Measurements from ENCODE around the gene STK39. TPM values are rescaled to one million over a fixed set of nuclear protein-coding genes. Genes with fewer than 3 reads are reported as not detected.

The STK39 gene
- total and polyA plus RNA-seq, 2 donors (not counting 1 experiment from before 2014, with no cell fraction given), result 2.3 to 14.6 TPM

DNA sequence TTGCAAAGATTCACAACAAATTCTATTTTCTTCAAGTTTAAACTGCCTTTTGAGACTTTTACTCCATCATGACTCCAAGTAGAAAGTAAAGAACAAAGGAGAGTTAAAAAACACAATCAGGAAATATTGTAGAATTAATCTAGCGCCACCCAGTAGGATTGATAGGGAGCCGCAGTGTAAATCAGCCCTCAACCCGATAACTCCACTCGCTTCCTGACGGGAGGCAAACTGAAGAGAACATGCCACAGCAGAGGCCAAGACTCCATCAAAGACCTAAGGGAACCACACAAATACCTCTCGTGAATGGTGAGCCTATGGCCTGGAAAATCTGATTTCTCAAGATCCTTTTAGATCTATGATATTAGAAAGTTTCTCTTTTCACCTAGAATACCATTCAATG is 319.0 kb downstream of the STK39 start:
- ATAC-seq (ENCODE audit: low read depth) (no peak), DNase-seq (no peak)
- WGBS (ENCODE audit: insufficient coverage), result 98% methylated on average over 5 of the region's 6 CpGs
- Histone ChIP-seq H3K9me3 (ENCODE audit: control extremely low read depth in 1 of 3, control insufficient read depth in 2 of 3, insufficient read depth in 1 of 3, low read length in 2 of 3) (no peaks in the 10 kb centered on the region), H3K27ac (ENCODE audit: low read length in 2 of 2) (no peak overlapping the region), H3K27me3 (replicated peaks in 1 of 4; ENCODE audit: control extremely low read depth in 1 of 4, control insufficient read depth in 3 of 4, insufficient read depth in 4 of 4, low read length in 3 of 4) (no peaks in the 10 kb centered on the region), H3K4me3 (ENCODE audit: control extremely low read depth in 1 of 5, extremely low read depth in 1 of 5, insufficient read depth in 1 of 5, low read depth in 2 of 5, low read length in 4 of 5) (no peak overlapping the region), H2AFZ (ENCODE audit: insufficient read depth, low read depth, low read length, poor library complexity, severe bottlenecking) (no peak overlapping the region), H3K36me3 (replicated peaks in 1 of 2; ENCODE audit: control extremely low read depth in 1 of 2, control insufficient read depth in 1 of 2, extremely low read depth in 1 of 2, insufficient read depth in 2 of 2, low read length in 1 of 2) (no peaks in the 10 kb centered on the region), H4K20me1 (ENCODE audit: control insufficient read depth, insufficient read depth, low read length, poor library complexity, severe bottlenecking) (no peaks in the 10 kb centered on the region), H3K4me2 (replicated peaks; ENCODE audit: low read depth, low read length, poor library complexity, severe bottlenecking) (no peak overlapping the region), H3K9ac (ENCODE audit: low read length) (no peak overlapping the region), H3K4me1 (ENCODE audit: control insufficient read depth in 2 of 2, insufficient read depth in 2 of 2, low read length in 2 of 2) (no peaks in the 10 kb centered on the region), H3K79me2 (ENCODE audit: control insufficient read depth, insufficient read depth, low read length) (no peaks in the 10 kb centered on the region)
- no peak for TF ChIP-seq EZH2 (IDR thresholded peaks at IDR 0.05; ENCODE audit: borderline replicate concordance, insufficient read depth, low read depth, low read length, poor library complexity, severe bottlenecking)
- TF ChIP-seq, protein P1, sequence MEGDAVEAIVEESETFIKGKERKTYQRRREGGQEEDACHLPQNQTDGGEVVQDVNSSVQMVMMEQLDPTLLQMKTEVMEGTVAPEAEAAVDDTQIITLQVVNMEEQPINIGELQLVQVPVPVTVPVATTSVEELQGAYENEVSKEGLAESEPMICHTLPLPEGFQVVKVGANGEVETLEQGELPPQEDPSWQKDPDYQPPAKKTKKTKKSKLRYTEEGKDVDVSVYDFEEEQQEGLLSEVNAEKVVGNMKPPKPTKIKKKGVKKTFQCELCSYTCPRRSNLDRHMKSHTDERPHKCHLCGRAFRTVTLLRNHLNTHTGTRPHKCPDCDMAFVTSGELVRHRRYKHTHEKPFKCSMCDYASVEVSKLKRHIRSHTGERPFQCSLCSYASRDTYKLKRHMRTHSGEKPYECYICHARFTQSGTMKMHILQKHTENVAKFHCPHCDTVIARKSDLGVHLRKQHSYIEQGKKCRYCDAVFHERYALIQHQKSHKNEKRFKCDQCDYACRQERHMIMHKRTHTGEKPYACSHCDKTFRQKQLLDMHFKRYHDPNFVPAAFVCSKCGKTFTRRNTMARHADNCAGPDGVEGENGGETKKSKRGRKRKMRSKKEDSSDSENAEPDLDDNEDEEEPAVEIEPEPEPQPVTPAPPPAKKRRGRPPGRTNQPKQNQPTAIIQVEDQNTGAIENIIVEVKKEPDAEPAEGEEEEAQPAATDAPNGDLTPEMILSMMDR (IDR thresholded peaks at IDR 0.05), result no peak
- H3K4me1 Mint-ChIP-seq, result no peaks in the 10 kb centered on the region
- H3K4me3 Mint-ChIP-seq, result no peak overlapping the region
- H3K27me3 Mint-ChIP-seq, result peaks cover 3% of the 10 kb centered on the region
- H3K9me3 Mint-ChIP-seq (ENCODE audit: insufficient read depth), result no peaks in the 10 kb centered on the region
- ChIA-PET POLR2A (no interaction called here), CTCF (no interaction called here)
- H3K27ac Mint-ChIP-seq, result no peak overlapping the region
- intact Hi-C loops (cut with micrococcal nuclease), result no loop called here

DNA sequence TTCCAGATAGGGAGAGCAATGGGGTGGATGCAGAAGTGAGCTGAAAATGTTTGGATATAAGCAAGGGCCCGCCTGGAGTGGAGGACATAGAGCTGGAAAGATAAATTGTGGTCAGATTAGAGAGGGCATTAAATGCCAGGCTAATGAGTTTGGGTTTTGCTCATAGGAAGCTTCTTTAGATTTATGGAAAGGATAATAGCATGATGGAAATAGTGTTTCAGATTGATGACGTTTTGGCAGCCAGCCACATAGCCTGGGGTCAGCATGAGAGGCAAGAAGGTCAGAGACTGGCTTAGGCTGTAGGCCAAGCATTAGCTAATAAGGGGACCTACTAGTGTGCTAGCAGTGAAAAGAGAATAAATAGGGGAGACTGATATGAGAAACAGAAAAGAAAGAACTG is 321.6 kb downstream of the STK39 start:
- Mint-ChIP-seq H3K27me3 (no peaks in the 10 kb centered on the region), H3K9me3 (ENCODE audit: insufficient read depth) (no peaks in the 10 kb centered on the region), H3K27ac (no peak overlapping the region), H3K4me1 (no peaks in the 10 kb centered on the region), H3K4me3 (no peak overlapping the region)
- Histone ChIP-seq H3K9ac (ENCODE audit: low read length) (no peak overlapping the region), H3K9me3 (ENCODE audit: control extremely low read depth in 1 of 3, control insufficient read depth in 2 of 3, insufficient read depth in 1 of 3, low read length in 2 of 3) (no peaks in the 10 kb centered on the region), H3K4me1 (ENCODE audit: control insufficient read depth in 2 of 2, insufficient read depth in 2 of 2, low read length in 2 of 2) (no peaks in the 10 kb centered on the region), H3K4me3 (ENCODE audit: control extremely low read depth in 1 of 5, extremely low read depth in 1 of 5, insufficient read depth in 1 of 5, low read depth in 2 of 5, low read length in 4 of 5) (no peak overlapping the region), H2AFZ (ENCODE audit: insufficient read depth, low read depth, low read length, poor library complexity, severe bottlenecking) (no peak overlapping the region), H3K27me3 (replicated peaks in 1 of 4; ENCODE audit: control extremely low read depth in 1 of 4, control insufficient read depth in 3 of 4, insufficient read depth in 4 of 4, low read length in 3 of 4) (no peaks in the 10 kb centered on the region), H3K79me2 (ENCODE audit: control insufficient read depth, insufficient read depth, low read length) (no peaks in the 10 kb centered on the region), H3K36me3 (replicated peaks in 1 of 2; ENCODE audit: control extremely low read depth in 1 of 2, control insufficient read depth in 1 of 2, extremely low read depth in 1 of 2, insufficient read depth in 2 of 2, low read length in 1 of 2) (no peaks in the 10 kb centered on the region), H3K4me2 (replicated peaks; ENCODE audit: low read depth, low read length, poor library complexity, severe bottlenecking) (no peak overlapping the region), H3K27ac (ENCODE audit: low read length in 2 of 2) (no peak overlapping the region), H4K20me1 (ENCODE audit: control insufficient read depth, insufficient read depth, low read length, poor library complexity, severe bottlenecking) (no peaks in the 10 kb centered on the region)
- 86% methylated on average over 2 of the region's 2 CpGs for WGBS (ENCODE audit: insufficient coverage)
- ATAC-seq (ENCODE audit: low read depth) (no peak), DNase-seq (no peak)
- no peak for TF ChIP-seq EZH2 (IDR thresholded peaks at IDR 0.05; ENCODE audit: borderline replicate concordance, insufficient read depth, low read depth, low read length, poor library complexity, severe bottlenecking)
- TF ChIP-seq, protein P1 (IDR thresholded peaks at IDR 0.05), result no peak
- POLR2A ChIA-PET, result no interaction called here
- CTCF ChIA-PET, result no interaction called here
- intact Hi-C loops (cut with micrococcal nuclease), result no loop called here

All from B cell (primary cell).